ENCODE data around the gene MAP3K7.

Gene MAP3K7

GRCh38 chr6:90521955-90522354 is 64.9 kb downstream of the MAP3K7 start:
- DNase-seq = no peak

DNA sequence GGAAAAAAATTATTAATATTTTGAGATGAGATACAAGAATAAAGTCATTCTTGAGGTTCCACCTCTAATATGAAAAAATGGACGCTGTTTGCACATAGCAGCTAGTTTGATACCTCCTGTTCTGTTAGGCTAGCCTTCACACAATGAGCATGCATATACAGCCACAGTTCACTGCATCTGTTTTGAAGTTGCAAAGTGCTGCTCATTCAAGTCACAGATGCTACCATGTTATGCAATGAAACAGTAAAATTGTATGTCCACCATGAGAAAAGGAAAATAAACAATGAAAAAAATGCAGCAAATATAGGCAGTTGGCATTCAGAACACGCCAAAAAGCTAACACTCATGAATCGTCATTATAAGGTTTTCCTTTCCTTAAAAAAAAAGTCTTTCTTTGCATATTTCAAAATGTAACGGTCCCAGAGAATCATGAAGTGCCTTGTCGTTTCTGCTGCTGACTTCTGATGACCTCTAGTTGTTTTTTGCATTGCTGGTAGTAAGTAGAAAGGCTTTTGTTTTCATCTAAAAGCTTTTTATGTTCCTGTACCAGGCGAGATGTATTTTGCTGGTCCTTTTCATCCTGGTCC is 70.7 kb downstream of the MAP3K7 start:
- DNase-seq = no peak

GRCh38 chr6:90514496-90514895 is 72.4 kb downstream of the MAP3K7 start:
- DNase-seq = no peak

- no peak for DNase-seq
These were observed 78.1 kb downstream of the MAP3K7 start for GRCh38 chr6:90508753-90509152.

DNA sequence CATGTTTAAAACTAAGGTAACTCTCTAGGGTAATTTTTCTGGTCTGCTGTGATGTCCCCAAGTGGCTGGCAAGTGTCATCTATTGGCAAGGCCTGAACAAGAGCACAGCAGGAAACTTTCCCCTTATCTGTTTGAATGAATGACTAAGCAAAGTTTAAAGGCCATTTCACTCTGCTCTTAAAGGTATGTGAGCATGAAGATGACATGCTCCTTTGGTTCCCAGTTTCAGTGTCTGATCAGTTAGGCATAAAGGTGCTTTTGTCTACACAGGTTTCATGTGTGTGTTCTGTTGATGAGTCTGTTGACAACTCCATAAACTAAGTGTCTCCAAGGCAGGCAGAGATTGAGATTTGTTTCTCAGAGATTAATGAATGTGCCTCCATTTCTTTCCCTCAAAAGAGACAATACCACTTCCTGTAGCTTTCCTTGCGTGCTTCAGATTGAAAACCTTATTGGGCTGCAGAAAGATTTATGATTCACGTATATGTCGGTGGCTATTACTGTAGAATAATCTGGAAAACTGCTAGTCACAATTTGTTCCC is 83.9 kb downstream of the MAP3K7 start:
- no peak for DNase-seq

DNA sequence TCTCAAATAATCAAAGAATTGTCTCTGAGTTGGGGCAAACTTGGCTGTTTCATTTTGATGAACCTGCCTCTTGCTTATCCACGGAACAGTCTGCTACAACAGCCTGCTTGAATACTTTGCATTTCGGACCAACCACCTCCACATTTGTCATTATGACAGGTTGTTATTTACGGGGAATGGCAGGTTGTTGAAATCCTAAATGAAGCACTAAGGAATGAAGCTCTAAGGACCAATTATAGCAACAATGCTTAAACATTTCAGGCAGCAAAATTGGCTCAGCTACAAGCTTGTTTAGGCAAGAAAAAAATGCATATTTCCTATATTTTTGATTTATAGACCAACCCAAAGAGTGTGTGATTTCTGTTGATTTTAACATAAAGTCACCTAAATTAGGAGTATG is 84.5 kb downstream of the MAP3K7 start:
- DNase-seq = no peak

DNA sequence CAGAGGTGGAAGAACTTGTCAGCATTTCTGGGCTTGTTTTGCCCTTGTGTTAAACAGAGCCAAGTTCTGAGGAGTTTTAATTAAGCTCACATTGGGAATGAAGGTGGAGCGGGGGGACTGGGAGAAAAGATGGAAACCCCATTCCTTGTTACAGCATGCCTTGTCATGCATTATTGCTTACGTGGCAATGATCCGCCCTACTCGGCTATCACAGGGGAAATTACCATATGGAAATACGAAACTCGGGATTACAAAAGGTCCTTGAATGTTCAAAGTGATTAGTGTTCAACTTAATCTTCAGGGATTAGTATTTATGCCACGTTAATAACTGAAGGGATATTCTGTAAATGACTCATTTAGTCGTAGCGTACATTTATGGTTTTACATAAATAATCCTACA is 86.4 kb downstream of the MAP3K7 start:
- no peak for DNase-seq

DNA sequence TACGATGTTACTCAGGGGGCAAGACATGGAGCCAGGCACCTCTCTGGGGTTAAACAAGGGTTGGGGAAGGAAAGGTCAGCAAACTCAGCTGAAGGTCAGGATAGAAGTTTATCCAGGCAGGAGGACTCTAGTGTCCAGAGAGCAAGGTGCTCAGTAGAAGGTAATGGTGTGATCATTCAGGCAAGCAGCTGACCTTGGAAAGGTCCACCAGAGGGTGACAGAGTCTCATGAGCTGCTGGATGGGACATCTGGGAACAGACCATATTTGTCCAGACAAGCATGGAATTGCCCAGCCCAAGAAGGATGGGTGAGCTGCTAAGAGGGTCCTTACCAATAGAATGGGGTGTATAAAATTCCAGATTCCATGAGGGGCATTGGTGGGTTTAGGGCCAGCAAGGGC is 89.5 kb downstream of the MAP3K7 start:
- no peak for DNase-seq

DNA sequence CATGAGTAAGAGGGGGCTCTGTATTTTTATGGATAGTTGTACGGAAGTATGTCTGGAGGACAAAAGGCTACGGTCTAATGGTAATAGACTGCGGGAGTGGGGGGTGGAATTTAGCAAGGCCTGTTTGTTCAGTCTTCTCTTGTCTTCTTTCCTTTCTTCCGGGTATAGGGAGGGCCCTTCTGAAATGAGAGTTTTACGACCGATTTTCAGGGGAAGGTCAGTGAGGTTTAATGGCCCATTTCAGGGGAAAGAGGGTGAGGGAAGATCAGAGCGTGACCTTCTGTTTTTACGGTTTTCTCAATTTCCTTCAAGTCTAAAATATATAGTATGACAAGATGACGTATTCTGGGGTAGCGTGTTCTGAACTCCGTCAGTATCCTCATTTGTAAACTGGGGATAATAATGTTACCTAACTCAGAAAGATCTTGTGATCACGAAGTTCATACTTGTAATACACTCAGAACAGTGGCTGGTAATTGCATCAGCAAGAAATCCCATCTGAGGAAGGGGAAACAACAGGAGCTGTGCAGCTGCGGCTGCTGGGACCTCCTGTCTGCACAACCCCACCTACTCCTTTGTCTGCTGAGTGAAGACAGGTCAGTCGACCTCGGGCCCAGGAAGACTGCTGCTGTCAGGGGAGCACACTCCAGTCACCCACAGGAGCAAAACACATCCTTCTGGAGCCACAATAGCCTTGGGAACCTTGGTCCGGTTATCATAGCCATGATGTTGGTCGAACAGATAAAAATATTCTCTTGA is 90.4 kb downstream of the MAP3K7 start:
- no peak for DNase-seq

DNA sequence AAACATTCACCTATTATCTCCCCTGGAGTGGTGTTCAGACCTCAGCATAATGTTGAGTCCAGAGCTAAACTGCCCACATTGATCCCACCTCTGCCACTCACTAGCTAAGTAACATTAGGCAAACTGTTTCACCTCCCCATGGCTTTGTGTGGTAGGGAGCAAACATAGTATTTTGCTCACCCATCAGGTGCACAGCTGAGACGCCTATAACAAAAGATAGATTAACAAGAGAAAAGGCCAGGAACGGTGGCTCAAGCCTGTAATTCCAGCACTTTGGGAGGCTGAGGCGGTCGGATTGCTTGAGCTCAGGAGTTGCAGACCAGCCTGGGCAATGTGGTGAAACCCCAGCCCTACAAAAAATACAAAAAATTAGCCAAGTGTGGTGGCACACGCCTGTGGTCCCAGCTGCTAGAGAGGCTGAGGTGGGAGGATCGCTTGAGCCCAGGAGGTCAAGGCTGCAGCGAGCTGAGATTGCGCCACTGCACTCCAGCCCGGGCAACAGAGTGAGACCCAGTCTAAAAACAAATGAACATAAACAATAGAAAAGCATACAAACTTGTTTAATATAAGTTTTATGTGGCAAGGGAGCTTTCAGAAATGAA is 91.6 kb downstream of the MAP3K7 start:
- DNase-seq = no peak

DNA sequence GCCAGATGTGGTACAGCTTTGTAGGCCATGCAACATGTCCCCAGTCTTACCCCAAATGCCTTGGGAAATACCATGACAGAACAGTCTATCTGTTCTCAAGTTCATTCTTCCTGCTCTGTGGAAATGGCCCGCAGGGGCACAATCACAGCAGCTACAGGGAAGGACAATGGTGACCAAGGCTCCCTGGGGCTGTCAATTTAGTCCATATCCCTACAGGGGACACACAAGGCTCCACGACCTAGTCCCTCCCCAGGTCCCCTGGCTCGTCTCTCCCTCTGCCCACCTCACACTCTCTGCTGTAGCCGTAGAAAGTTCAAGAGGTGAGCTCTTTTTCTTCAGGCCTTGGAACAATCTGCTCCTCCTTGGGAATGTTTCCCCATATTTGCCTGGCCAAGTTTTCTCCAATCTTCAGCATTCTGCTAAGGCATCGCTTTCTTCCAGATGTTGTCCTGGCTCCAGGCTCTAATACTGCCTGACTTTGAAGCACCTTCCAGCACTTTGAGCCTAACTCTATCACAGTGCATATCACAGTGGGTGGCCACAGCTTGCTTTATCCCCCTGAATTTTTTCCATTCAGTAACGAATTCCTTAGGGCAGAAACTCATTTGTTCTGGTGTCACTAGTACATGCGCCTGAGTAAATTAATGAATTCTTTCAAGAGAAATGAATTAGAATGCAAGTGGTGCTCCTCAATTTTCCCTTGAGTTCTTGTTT is 92.6 kb downstream of the MAP3K7 start:
- no peak for DNase-seq

- no peak for DNase-seq
These were observed 93.5 kb downstream of the MAP3K7 start for GRCh38 chr6:90493332-90493731.

DNA sequence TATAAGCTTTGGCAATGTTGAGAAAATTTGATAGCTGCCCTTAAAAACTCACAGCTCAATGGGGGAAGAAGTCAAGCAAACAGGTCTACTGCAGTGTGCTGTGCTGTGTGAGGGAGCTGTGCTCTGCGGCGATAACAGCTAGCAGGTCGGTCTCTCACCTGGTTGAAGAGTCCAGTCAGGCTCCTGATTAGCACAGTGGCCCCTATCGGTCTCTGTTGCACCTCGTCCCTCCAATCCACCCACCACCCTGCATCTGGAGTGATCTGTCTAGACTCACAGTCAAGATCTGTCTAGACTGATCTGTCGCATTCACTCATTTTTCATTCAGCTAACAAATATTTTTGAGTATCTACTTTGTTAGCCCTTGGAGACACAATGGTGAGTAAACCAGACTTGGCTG is 94.1 kb downstream of the MAP3K7 start:
- DNase-seq = no peak

GRCh38 chr6:90492369-90492768 is 94.5 kb downstream of the MAP3K7 start:
- no peak for DNase-seq

DNA sequence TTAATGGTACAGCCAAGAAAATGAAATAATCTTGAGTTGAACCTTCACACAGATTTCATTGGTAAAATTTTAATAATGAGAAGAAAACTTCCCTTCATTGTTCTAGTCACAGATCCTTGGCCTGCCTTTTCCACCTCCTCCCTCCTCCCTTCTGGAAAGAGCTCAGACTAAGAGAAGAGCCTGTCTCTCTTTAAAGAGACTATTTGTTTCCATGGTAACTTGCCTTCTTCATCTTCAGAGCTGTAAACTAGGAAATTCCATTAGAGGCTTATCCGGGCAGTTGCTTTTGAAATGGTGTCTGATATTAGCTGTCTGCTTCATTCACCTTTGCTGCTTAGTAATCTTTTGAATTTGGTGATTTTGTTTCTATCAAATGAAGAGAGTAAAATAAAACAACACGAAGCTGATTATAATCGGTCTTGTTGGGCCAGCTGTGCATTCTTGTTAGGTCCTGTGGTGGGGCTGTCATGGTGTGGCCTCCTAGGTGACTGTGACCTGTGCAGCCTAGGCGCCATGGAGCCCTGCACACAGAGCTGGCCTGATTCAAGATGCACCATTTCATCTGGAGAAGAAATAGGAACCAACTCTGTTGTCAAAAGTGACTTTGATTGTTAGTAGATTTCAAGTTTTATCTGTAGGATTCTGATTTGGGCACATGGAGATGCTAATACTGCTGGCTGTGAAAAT is 96.7 kb downstream of the MAP3K7 start:
- no peak for DNase-seq

- DNase-seq = no peak
These were observed 98.1 kb downstream of the MAP3K7 start for GRCh38 chr6:90488816-90489215.

- DNase-seq = no peak
These were observed 101.1 kb downstream of the MAP3K7 start for GRCh38 chr6:90485635-90486277.

GRCh38 chr6:90484903-90485302 is 102.0 kb downstream of the MAP3K7 start:
- DNase-seq = no peak

- DNase-seq = no peak
These were observed 102.5 kb downstream of the MAP3K7 start for GRCh38 chr6:90484385-90484784.

- no peak for DNase-seq
These were observed 102.9 kb downstream of the MAP3K7 start for GRCh38 chr6:90483956-90484355.

- no peak for DNase-seq
These were observed 103.6 kb downstream of the MAP3K7 start for GRCh38 chr6:90483116-90483839.

GRCh38 chr6:90480666-90481065 is 106.2 kb downstream of the MAP3K7 start:
- DNase-seq = no peak
